H1 (cell line): ENCODE measurements around the gene SLC35E1. TPM values are rescaled to one million over a fixed set of nuclear protein-coding genes. Genes with fewer than 3 reads are reported as not detected.

Source experiments
- CTCF ChIA-PET: fragments of 300-600 bp; sonication (Branson Sonifier 250); formaldehyde crosslinking; loops from one replicate; lab custom pipeline; 2021; ENCODE audit not compliant: partially characterized antibody; lab: Charles Lee
- POLR2A ChIA-PET: fragments of 300-600 bp; sonication (Branson Sonifier 250); formaldehyde crosslinking; loops from one replicate; lab custom pipeline; 2021; ENCODE audit warnings: inconsistent platforms; ENCODE audit not compliant: partially characterized antibody; lab: Charles Lee
- DNase-seq, 2 experiments: peaks; one replicate each; pipeline versions ENCODE4 v3.0.0 to v3.0.0-alpha.2; 2010 to 2022; ENCODE audit warnings: low spot score in 2 of 2, low read depth in 1 of 2, mixed read lengths in 1 of 2
- FAIRE-seq: peaks from 2 replicates; lab custom pipeline; 2011; peaks lifted over from hg19 to GRCh38; lab: Jason Lieb, UNC
- H2AFZ ChIP-seq: 2 replicates; pipeline ENCODE4 v1.8.1; 2012; ENCODE audit warnings: low read length, inconsistent platforms
- H2AK5ac ChIP-seq: 2 replicates; pipeline ENCODE4 v1.6.1; 2013; ENCODE audit warnings: low read depth, low read length
- H2BK120ac ChIP-seq: replicated peaks from 2 replicates; pipeline ENCODE3; 2013; ENCODE audit warnings: low read depth, low read length, inconsistent platforms
- H2BK12ac ChIP-seq: 2 replicates; pipeline ENCODE4 v1.6.1; 2013; ENCODE audit warnings: low read depth, low read length
- H2BK15ac ChIP-seq: 2 replicates; pipeline ENCODE4 v1.6.1; 2013; ENCODE audit warnings: low read length
- H2BK20ac ChIP-seq: 2 replicates; pipeline ENCODE4 v1.6.1; 2013; ENCODE audit warnings: low read length
- H2BK5ac ChIP-seq: 2 replicates; pipeline ENCODE4 v1.6.1; 2013; ENCODE audit warnings: low read depth, low read length
- H3K14ac ChIP-seq: 2 replicates; pipeline ENCODE4 v1.6.1; 2013; ENCODE audit warnings: inconsistent platforms; ENCODE audit not compliant: insufficient read length
- H3K18ac ChIP-seq: 2 replicates; pipeline ENCODE4 v1.6.1; 2013; ENCODE audit warnings: low read length; ENCODE audit errors: extremely low read depth
- H3K23ac ChIP-seq: 2 replicates; pipeline ENCODE4 v1.6.1; 2013; ENCODE audit warnings: inconsistent platforms; ENCODE audit not compliant: insufficient read length
- H3K23me2 ChIP-seq: 2 replicates; pipeline ENCODE4 v1.6.1; 2013; ENCODE audit warnings: low read depth, low read length
- H3K27ac ChIP-seq: 2 replicates; pipeline ENCODE4 v1.6.1; 2011; ENCODE audit warnings: low read depth, low read length, inconsistent platforms
- H3K27me3 ChIP-seq, 4 experiments: replicated peaks in 1 of 4; 1 replicate in 1 of 4; 2 replicates in 3 of 4; pipeline versions ENCODE4 v1.6.1 to v1.8.1; 2011 to 2013; ENCODE audit warnings: low read length in 3 of 4, mild to moderate bottlenecking in 3 of 4, inconsistent platforms in 2 of 4, mixed read lengths in 2 of 4, moderate library complexity in 1 of 4; ENCODE audit not compliant: control insufficient read depth in 3 of 4, insufficient read depth in 3 of 4; ENCODE audit errors: extremely low read depth in 1 of 4
- H3K36me3 ChIP-seq, 4 experiments: 2 replicates each; pipeline versions ENCODE4 v1.6.1 to v1.8.1; 2011 to 2013; ENCODE audit warnings: mild to moderate bottlenecking in 4 of 4, low read length in 3 of 4, moderate library complexity in 2 of 4, control low read depth in 1 of 4, inconsistent platforms in 1 of 4; ENCODE audit not compliant: insufficient read depth in 4 of 4, control insufficient read depth in 2 of 4
- H3K4ac ChIP-seq: replicated peaks from 2 replicates; pipeline ENCODE3; 2013; ENCODE audit warnings: low read length, low read depth, mixed read lengths, inconsistent platforms; ENCODE audit not compliant: insufficient read length
- H3K4me1 ChIP-seq, 4 experiments: replicated peaks in 1 of 4; 1 replicate in 1 of 4; 2 replicates in 3 of 4; pipeline versions ENCODE4 v1.6.1 to v1.8.1; 2011 to 2013; ENCODE audit warnings: low read length in 3 of 4, inconsistent platforms in 2 of 4, mixed read lengths in 1 of 4; ENCODE audit not compliant: insufficient read depth in 4 of 4, control insufficient read depth in 3 of 4
- H3K4me2 ChIP-seq, 2 experiments: 2 replicates each; pipeline versions ENCODE4 v1.6.1 to v1.8.1; 2011 to 2013; ENCODE audit warnings: low read depth in 2 of 2, low read length in 2 of 2, control low read depth in 1 of 2, inconsistent platforms in 1 of 2, mild to moderate bottlenecking in 1 of 2; ENCODE audit not compliant: insufficient read depth in 1 of 2
- H3K4me3 ChIP-seq, 4 experiments: fragments of 200-600, 300-600 bp in 1 of 4; sonication (generic), shearing (Covaris generic), sonication (Bioruptor Twin) in 1 of 4; 2 replicates each; pipeline versions ENCODE4 v1.5.1 to v1.8.1; 2011 to 2016; ENCODE audit warnings: low read length in 4 of 4, low read depth in 3 of 4, control low read depth in 2 of 4, inconsistent platforms in 2 of 4, mild to moderate bottlenecking in 2 of 4, mixed read lengths in 1 of 4, moderate library complexity in 1 of 4; ENCODE audit not compliant: insufficient read depth in 2 of 4; ENCODE audit errors: extremely low read depth in 1 of 4
- H3K56ac ChIP-seq: replicated peaks from 2 replicates; pipeline ENCODE3; 2013; ENCODE audit warnings: low read depth, mild to moderate bottlenecking, mixed read lengths, low read length, inconsistent platforms; ENCODE audit not compliant: insufficient read length
- H3K79me1 ChIP-seq: 2 replicates; pipeline ENCODE4 v1.6.1; 2013; ENCODE audit warnings: low read depth, low read length, control low read depth
- H3K79me2 ChIP-seq, 2 experiments: 2 replicates each; pipeline versions ENCODE4 v1.6.1 to v1.8.1; 2012 to 2013; ENCODE audit warnings: low read length in 2 of 2, mild to moderate bottlenecking in 2 of 2, inconsistent platforms in 1 of 2; ENCODE audit not compliant: insufficient read depth in 2 of 2, control insufficient read depth in 1 of 2
- H3K9ac ChIP-seq, 4 experiments: replicated peaks in 1 of 4; 1 replicate in 1 of 4; 2 replicates in 3 of 4; pipeline versions ENCODE4 v1.6.1 to v1.8.1; 2011 to 2013; ENCODE audit warnings: low read depth in 3 of 4, low read length in 3 of 4, control low read depth in 2 of 4, mild to moderate bottlenecking in 2 of 4, moderate library complexity in 2 of 4, inconsistent platforms in 1 of 4; ENCODE audit errors: extremely low read depth in 1 of 4
- H3K9me3 ChIP-seq, 2 experiments: 2 replicates each; pipeline versions ENCODE4 v1.6.1 to v1.8.1; 2012 to 2013; ENCODE audit warnings: mild to moderate bottlenecking in 2 of 2, moderate library complexity in 2 of 2, control low read depth in 1 of 2, inconsistent platforms in 1 of 2, low read depth in 1 of 2, low read length in 1 of 2, mixed read lengths in 1 of 2; ENCODE audit not compliant: insufficient read depth in 2 of 2
- H4K20me1 ChIP-seq, 2 experiments: replicated peaks in 1 of 2; 2 replicates each; pipeline versions ENCODE3 to v1.8.1; 2011 to 2013; ENCODE audit warnings: inconsistent platforms in 2 of 2, low read length in 2 of 2, mild to moderate bottlenecking in 1 of 2; ENCODE audit not compliant: insufficient read depth in 2 of 2, control insufficient read depth in 1 of 2
- H4K5ac ChIP-seq: 2 replicates; pipeline ENCODE4 v1.6.1; 2013; ENCODE audit warnings: low read length, low read depth, mixed read lengths, inconsistent platforms; ENCODE audit not compliant: insufficient read length
- H4K8ac ChIP-seq: 2 replicates; pipeline ENCODE4 v1.8.0; 2013; ENCODE audit warnings: mild to moderate bottlenecking, moderate library complexity, low read length, inconsistent platforms; ENCODE audit not compliant: insufficient read depth; ENCODE audit errors: extremely low read depth
- H4K91ac ChIP-seq: replicated peaks from 2 replicates; pipeline ENCODE3; 2013; ENCODE audit warnings: low read length, mixed read lengths, inconsistent platforms; ENCODE audit not compliant: insufficient read length
- CTCF ChIP-seq, 3 experiments: IDR thresholded peaks; 1 replicate in 2 of 3; 2 replicates in 1 of 3; pipeline versions ENCODE4 v1.5.1 to v1.6.1; 2011; ENCODE audit warnings: low read length in 3 of 3, mild to moderate bottlenecking in 3 of 3, inconsistent platforms in 2 of 3, low read depth in 1 of 3, moderate library complexity in 1 of 3; ENCODE audit not compliant: insufficient read depth in 1 of 3; ENCODE audit errors: control extremely low read depth in 1 of 3
- JUND ChIP-seq: IDR thresholded peaks from 2 replicates; pipeline ENCODE4 v1.6.1; 2011; ENCODE audit warnings: mild to moderate bottlenecking, improper control_type of control experiment, low read length
- RAD21 ChIP-seq, 2 experiments: IDR thresholded peaks in 1 of 2; conservative IDR thresholded peaks in 1 of 2; 2 replicates each; pipeline ENCODE4 v1.6.1; 2011; ENCODE audit warnings: low read depth in 2 of 2, low read length in 2 of 2, improper control_type of control experiment in 1 of 2, inconsistent platforms in 1 of 2, mild to moderate bottlenecking in 1 of 2, moderate library complexity in 1 of 2
- TBP ChIP-seq: IDR thresholded peaks from 2 replicates; pipeline ENCODE4 v1.6.1; 2011; ENCODE audit warnings: low read depth, low read length, improper control_type of control experiment
- WGBS, 2 experiments: shearing (Covaris generic) in 1 of 2; methylation state at CpG; one replicate each; pipeline versions ENCODE4 v1.1.6 to v1.1.7; 2013 to 2015; ENCODE audit warnings: low lambda C conversion rate in 2 of 2, mixed read lengths in 2 of 2, inconsistent platforms in 1 of 2, low coverage in 1 of 2, missing lambda C conversion rate in 1 of 2; ENCODE audit not compliant: insufficient replicate concordance in 2 of 2, insufficient coverage in 1 of 2, insufficient read length in 1 of 2; ENCODE audit errors: extremely low coverage in 1 of 2, missing lambda C conversion rate in 1 of 2; 5-methylcytosine and 5-hydroxymethylcytosine counted together
- polyA plus RNA-seq, 7 experiments: library from polyadenylated mRNA; depleted of rRNA in 3 of 7; stranded (reverse) in 5 of 7; unstranded in 2 of 7; fragments of >200 nt in 5 of 7; fragments of 200-250 nt in 2 of 7; gene quantifications; 1 replicate in 5 of 7; 2 replicates in 1 of 7; 4 replicates in 1 of 7; pipeline versions ENCODE4 v1.2.1 to v1.2.3, GENCODE V29; 2011 to 2013; ENCODE audit warnings: missing spikeins in 2 of 7, mixed read lengths in 2 of 7
- total RNA-seq: library from RNA; stranded (reverse); fragmentation: NEBNext Ultra II Directional; extraction: Animal tissue kit (Norgen Biotek cat#: 25700); gene quantifications from 2 replicates; pipeline ENCODE4 v1.2.1, GENCODE V29; 2021

The SLC35E1 gene
- total and polyA plus RNA-seq, 2 of the 8 experiments (the other 6 are each of a cell fraction or from before 2014, with no cell fraction given) = 26.0 to 31.9 TPM

- H2BK5ac ChIP-seq = no peak overlapping the region
- H4K20me1 ChIP-seq = peaks cover 13 to 16% of the 10 kb centered on the region in 2 experiments
- no peak overlapping the region for H4K91ac ChIP-seq
- H3K4me2 ChIP-seq = no peak overlapping the region
- H3K36me3 ChIP-seq = peaks cover 14 to 28% (median 25%) of the 10 kb centered on the region in 4 experiments
- no peaks in the 10 kb centered on the region for H3K4me1 ChIP-seq
- H3K14ac ChIP-seq = no peak overlapping the region
- H3K27ac ChIP-seq = no peak overlapping the region
- no peak overlapping the region for H3K23ac ChIP-seq
- H3K9me3 ChIP-seq = no peaks in the 10 kb centered on the region
- DNase-seq = no peak
- H3K79me1 ChIP-seq = no peaks in the 10 kb centered on the region
- no peak for FAIRE-seq
- H3K23me2 ChIP-seq = no peaks in the 10 kb centered on the region
- no peak overlapping the region for H3K4ac ChIP-seq
- no peak overlapping the region for H3K56ac ChIP-seq
- H2AFZ ChIP-seq = no peak overlapping the region
- H2BK15ac ChIP-seq = no peak overlapping the region
- no peak overlapping the region for H2AK5ac ChIP-seq
- CTCF ChIA-PET = interaction anchor here (0.7 to 6.1 kb wide), 9 partner anchors 14 to 90 kb away, joined by 3 to 67 read pairs (median 3); partner anchors contain the start of genes C19orf44 and CALR3
- WGBS, 2 experiments = 91% methylated on average over 24 of the region's 24 CpGs; no CpG with 5 or more reads in 1 of the 2 experiments
- H3K18ac ChIP-seq = no peak overlapping the region
- TF ChIP-seq TBP (peak; percentile 53; the same call in 1 of the 2 replicates), RAD21 (IDR thresholded peaks at IDR 0.05 in 1 of 2, conservative IDR thresholded peaks at IDR 0.05 in 1 of 2; ENCODE audit: low read depth in 2 of 2, low read length in 2 of 2) (peak; percentile 24 to 35; a peak in 3 of 4 replicates), JUND (no peak), CTCF (IDR thresholded peaks at IDR 0.05; ENCODE audit: control extremely low read depth in 1 of 3, insufficient read depth in 1 of 3, low read depth in 1 of 3, low read length in 3 of 3) (peak in 2 of 3 experiments; percentile 13 to 23; a peak in 2 of 4 replicates)
- no peak overlapping the region for H4K5ac ChIP-seq
- H3K4me3 ChIP-seq = no peak overlapping the region
- no peaks in the 10 kb centered on the region for H3K27me3 ChIP-seq
- no peaks in the 10 kb centered on the region for H3K79me2 ChIP-seq
- no peak overlapping the region for H3K9ac ChIP-seq
- H2BK12ac ChIP-seq = no peak overlapping the region
- no peak overlapping the region for H2BK20ac ChIP-seq
- POLR2A ChIA-PET = interaction anchor here (0.7 to 2.9 kb wide), 5 partner anchors 18 to 77 kb away, joined by 3 to 7 read pairs (median 3); partner anchors contain the start of genes C19orf44 and CALR3
- H4K8ac ChIP-seq = peak overlapping the region; percentile 25; the same call in 1 of the 2 replicates
- no peak overlapping the region for H2BK120ac ChIP-seq
Measured at GRCh38 chr19:16514383-16515019, 57.7 kb downstream of the SLC35E1 start.
